Caco-2 (cell line): ENCODE measurements around the gene ADRA2B. TPM values are rescaled to one million over a fixed set of nuclear protein-coding genes. Genes with fewer than 3 reads are reported as not detected.
A peak's percentile ranks its signal among the peaks of the same experiment; 100 is the strongest.
"Not testable (repeated sequence)": the region's sequence is repeated elsewhere in the genome, so short reads cannot be mapped to it uniquely, and the experiment has no call there.

Experiments
- BruUV-seq: library from RNA; stranded (reverse); fragments of 400-500 nt; replicated peaks from 2 replicates; lab custom pipeline; 2021; lab: Mats Ljungman, UMichigan
- CTCF ChIA-PET: fragments of 300-600 bp; sonication (Branson Sonifier 250); formaldehyde crosslinking; loops from one replicate; lab custom pipeline; 2022; ENCODE audit warnings: antibody characterized with exemption; lab: Charles Lee
- POLR2A ChIA-PET: fragments of 300-600 bp; sonication (Branson Sonifier 250); formaldehyde crosslinking; loops from one replicate; lab custom pipeline; 2022; ENCODE audit warnings: antibody characterized with exemption; lab: Charles Lee
- DNase-seq, 2 experiments: peaks; one replicate each; pipeline versions ENCODE4 v3.0.0 to v3.0.0-alpha.2; 2020 to 2022
- H3K27me3 ChIP-seq: replicated peaks from 2 replicates; pipeline ENCODE4 v1.6.0; 2011; ENCODE audit warnings: low read length; ENCODE audit not compliant: control insufficient read depth, insufficient read depth
- H3K36me3 ChIP-seq: 2 replicates; pipeline ENCODE4 v1.5.1; 2011; ENCODE audit warnings: low read length; ENCODE audit not compliant: control insufficient read depth, insufficient read depth
- H3K4me1 ChIP-seq: fragments of 250-450 bp; sonication (Bioruptor Pico); 2 replicates; pipeline ENCODE4 v1.5.1; 2020; ENCODE audit warnings: mild to moderate bottlenecking
- H3K4me3 ChIP-seq: 2 replicates; pipeline ENCODE4 v1.5.1; 2011; ENCODE audit warnings: low read depth, mild to moderate bottlenecking, control low read depth, low read length
- H3K9me3 ChIP-seq: fragments of 250-450 bp; sonication (Bioruptor Pico); 2 replicates; pipeline ENCODE4 v1.5.1; 2020; ENCODE audit warnings: mild to moderate bottlenecking, moderate library complexity
- H3K27ac Mint-ChIP-seq: one replicate; pipeline ENCODE4 v1.8.0; 2022; ENCODE audit warnings: mixed read lengths; ENCODE audit not compliant: unreplicated experiment
- H3K27me3 Mint-ChIP-seq: one replicate; pipeline ENCODE4 v1.8.0; 2022; ENCODE audit warnings: mixed read lengths; ENCODE audit not compliant: insufficient read depth, unreplicated experiment
- H3K36me3 Mint-ChIP-seq: one replicate; pipeline ENCODE4 v1.8.0; 2022; ENCODE audit warnings: mild to moderate bottlenecking, mixed read lengths; ENCODE audit not compliant: insufficient read depth, unreplicated experiment
- H3K4me1 Mint-ChIP-seq: one replicate; pipeline ENCODE4 v1.8.0; 2022; ENCODE audit warnings: low read depth, mixed read lengths; ENCODE audit not compliant: unreplicated experiment
- H3K4me3 Mint-ChIP-seq: one replicate; pipeline ENCODE4 v1.8.0; 2022; ENCODE audit warnings: mild to moderate bottlenecking, moderate library complexity, mixed read lengths; ENCODE audit not compliant: unreplicated experiment
- H3K9me3 Mint-ChIP-seq: one replicate; pipeline ENCODE4 v1.8.0; 2022; ENCODE audit warnings: mixed read lengths; ENCODE audit not compliant: unreplicated experiment
- CTCF ChIP-seq, 2 experiments: fragments of 200-600 bp in 1 of 2; IDR thresholded peaks; 1 replicate in 1 of 2; 2 replicates in 1 of 2; pipeline versions ENCODE4 v1.5.1 to v1.8.0; 2011 to 2022; ENCODE audit warnings: antibody characterized with exemption in 1 of 2, control low read depth in 1 of 2, inconsistent platforms in 1 of 2, low read depth in 1 of 2, low read length in 1 of 2, mild to moderate bottlenecking in 1 of 2, moderate library complexity in 1 of 2; ENCODE audit not compliant: insufficient read depth in 1 of 2, severe bottlenecking in 1 of 2, unreplicated experiment in 1 of 2
- intact Hi-C: fragments of 100-400 bp; cut with micrococcal nuclease; formaldehyde crosslinking; loops from one replicate; pipeline ENCODE4 v1.10.0; 2022; ENCODE audit not compliant: unreplicated experiment
- total RNA-seq: library from RNA; stranded (reverse); gene quantifications from 2 replicates; pipeline ENCODE4 v1.2.3, GENCODE V29; 2022

ADRA2B gene
- total RNA-seq, 1 experiment from 2014 or later: 0.20 TPM

GRCh38 chr2:96087130-96087529, 29.2 kb downstream of the ADRA2B start:
- Mint-ChIP-seq H3K4me3 (no peak overlapping the region), H3K36me3 (no peaks in the 10 kb centered on the region), H3K4me1 (no peaks in the 10 kb centered on the region), H3K27ac (no peak overlapping the region), H3K9me3 (no peaks in the 10 kb centered on the region), H3K27me3 (no peaks in the 10 kb centered on the region)
- BruUV-seq: no TSS peak
- TF ChIP-seq CTCF (IDR thresholded peaks at IDR 0.05; ENCODE audit: insufficient read depth in 1 of 2, low read depth in 1 of 2, low read length in 1 of 2, severe bottlenecking in 1 of 2, unreplicated experiment in 1 of 2): no peak
- Histone ChIP-seq H3K4me3 (no peak overlapping the region), H3K4me1 (no peaks in the 10 kb centered on the region), H3K9me3 (no peaks in the 10 kb centered on the region; the same call in none of the 2 replicates), H3K27me3 (no peaks in the 10 kb centered on the region), H3K36me3 (no peaks in the 10 kb centered on the region)
- ChIA-PET CTCF (no interaction called here), POLR2A (no interaction called here)
- intact Hi-C loops: no loop called here
- DNase-seq: no peak

DNA sequence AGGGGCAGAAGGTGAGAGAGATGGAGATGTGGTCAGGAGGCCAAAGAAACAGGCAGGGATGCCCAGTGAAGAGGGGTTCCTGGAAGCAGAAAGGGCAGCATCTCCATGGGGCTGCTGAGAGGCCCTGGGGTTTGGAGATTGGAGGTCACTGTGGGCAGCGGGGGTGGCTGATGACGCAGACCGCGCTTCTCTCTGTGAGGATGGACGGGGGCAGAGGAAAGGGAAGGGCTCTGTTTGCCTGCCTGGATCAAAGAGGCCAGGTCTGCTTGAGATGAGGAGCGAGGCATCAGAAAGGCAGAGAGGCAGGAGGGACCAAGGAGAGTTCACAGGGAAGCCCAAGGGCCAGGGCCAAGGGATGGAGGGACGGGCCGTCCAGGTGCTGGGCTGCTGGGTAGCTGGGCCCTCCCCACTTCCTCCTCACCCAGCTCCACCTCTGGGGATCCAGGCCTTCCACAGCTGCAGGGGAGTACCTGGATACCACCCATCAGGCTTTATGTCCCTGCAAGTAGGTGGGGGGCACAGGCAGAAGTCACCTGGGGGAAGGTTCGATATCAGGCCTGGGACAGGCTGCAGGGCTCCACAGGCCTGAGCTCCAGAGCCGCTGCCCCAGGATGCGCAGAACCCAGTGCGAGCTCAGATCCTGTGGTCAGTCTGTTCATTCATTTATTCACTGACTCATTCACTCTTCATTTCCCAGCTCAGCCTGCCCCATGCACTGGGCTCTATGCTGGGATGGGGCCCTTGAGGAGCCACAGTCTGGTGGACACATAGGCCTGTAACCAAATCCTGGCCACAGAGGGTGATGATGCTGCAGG, 30.6 kb downstream of the ADRA2B start:
- Mint-ChIP-seq H3K4me1 (no peaks in the 10 kb centered on the region), H3K9me3 (no peaks in the 10 kb centered on the region), H3K4me3 (no peak overlapping the region), H3K36me3 (no peaks in the 10 kb centered on the region), H3K27ac (no peak overlapping the region), H3K27me3 (no peaks in the 10 kb centered on the region)
- no peak for TF ChIP-seq CTCF (IDR thresholded peaks at IDR 0.05; ENCODE audit: insufficient read depth in 1 of 2, low read depth in 1 of 2, low read length in 1 of 2, severe bottlenecking in 1 of 2, unreplicated experiment in 1 of 2)
- no peaks in the 10 kb centered on the region for H3K27me3 ChIP-seq
- peak in 1 of 2 experiments; percentile 34 for DNase-seq
- no peaks in the 10 kb centered on the region for H3K36me3 ChIP-seq
- ChIA-PET POLR2A (interaction anchor here (0.5 kb wide), 1 partner anchor 122 kb away, joined by 5 read pairs; no protein-coding TSS in a partner anchor), CTCF (no interaction called here)
- H3K4me1 ChIP-seq: no peaks in the 10 kb centered on the region
- no TSS peak for BruUV-seq
- no peaks in the 10 kb centered on the region; the same call in none of the 2 replicates for H3K9me3 ChIP-seq
- no peak overlapping the region for H3K4me3 ChIP-seq
- intact Hi-C loops: no loop called here

- H3K36me3 ChIP-seq, H3K27me3 Mint-ChIP-seq, H3K27me3 ChIP-seq, DNase-seq, POLR2A ChIA-PET, H3K27ac Mint-ChIP-seq, H3K4me3 ChIP-seq, CTCF ChIA-PET, BruUV-seq, intact Hi-C loops, H3K4me1 ChIP-seq, H3K4me1 Mint-ChIP-seq, H3K9me3 Mint-ChIP-seq, H3K36me3 Mint-ChIP-seq, H3K9me3 ChIP-seq, H3K4me3 Mint-ChIP-seq: not testable (repeated sequence)
Observed at GRCh38 chr2:96084858-96085518, 31.4 kb downstream of the ADRA2B start.
